Measurements from ENCODE around the gene MICAL3.

Gene MICAL3

DNA sequence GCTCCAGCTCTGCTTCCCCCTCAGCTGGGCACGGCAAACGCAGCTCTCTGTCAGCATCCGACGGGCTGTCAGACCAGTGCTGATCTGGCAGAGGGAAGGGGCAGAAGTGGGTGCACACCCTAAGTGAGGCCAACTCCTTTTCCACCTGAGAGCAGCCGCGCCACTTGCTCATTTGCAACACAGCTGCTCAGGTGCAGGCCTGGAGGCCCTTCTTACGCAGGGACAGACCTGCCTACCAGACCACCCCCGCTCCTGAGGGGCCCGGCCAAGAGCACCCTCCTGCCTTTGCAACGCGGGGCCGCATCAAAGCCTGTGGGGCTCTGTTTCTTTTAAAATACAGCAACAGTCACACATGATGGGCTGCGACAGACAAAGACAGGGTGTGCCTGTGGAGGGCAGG is 202.3 kb downstream of the MICAL3 start:
- H3K4me3 ChIP-seq (ENCODE audit: low read depth, low read length), result no peak overlapping the region
- no peak for DNase-seq (ENCODE audit: low read depth)
- TF ChIP-seq, protein P1, sequence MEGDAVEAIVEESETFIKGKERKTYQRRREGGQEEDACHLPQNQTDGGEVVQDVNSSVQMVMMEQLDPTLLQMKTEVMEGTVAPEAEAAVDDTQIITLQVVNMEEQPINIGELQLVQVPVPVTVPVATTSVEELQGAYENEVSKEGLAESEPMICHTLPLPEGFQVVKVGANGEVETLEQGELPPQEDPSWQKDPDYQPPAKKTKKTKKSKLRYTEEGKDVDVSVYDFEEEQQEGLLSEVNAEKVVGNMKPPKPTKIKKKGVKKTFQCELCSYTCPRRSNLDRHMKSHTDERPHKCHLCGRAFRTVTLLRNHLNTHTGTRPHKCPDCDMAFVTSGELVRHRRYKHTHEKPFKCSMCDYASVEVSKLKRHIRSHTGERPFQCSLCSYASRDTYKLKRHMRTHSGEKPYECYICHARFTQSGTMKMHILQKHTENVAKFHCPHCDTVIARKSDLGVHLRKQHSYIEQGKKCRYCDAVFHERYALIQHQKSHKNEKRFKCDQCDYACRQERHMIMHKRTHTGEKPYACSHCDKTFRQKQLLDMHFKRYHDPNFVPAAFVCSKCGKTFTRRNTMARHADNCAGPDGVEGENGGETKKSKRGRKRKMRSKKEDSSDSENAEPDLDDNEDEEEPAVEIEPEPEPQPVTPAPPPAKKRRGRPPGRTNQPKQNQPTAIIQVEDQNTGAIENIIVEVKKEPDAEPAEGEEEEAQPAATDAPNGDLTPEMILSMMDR (IDR thresholded peaks at IDR 0.05; ENCODE audit: control insufficient read depth, extremely low read depth, insufficient read depth), result no peak

- TF ChIP-seq, protein P1 (IDR thresholded peaks at IDR 0.05; ENCODE audit: control insufficient read depth, extremely low read depth, insufficient read depth), result no peak
- DNase-seq (ENCODE audit: low read depth), result no peak
- no peak overlapping the region for H3K4me3 ChIP-seq (ENCODE audit: low read depth, low read length)
These were observed 203.4 kb downstream of the MICAL3 start for GRCh38 chr22:17820879-17821439.

DNA sequence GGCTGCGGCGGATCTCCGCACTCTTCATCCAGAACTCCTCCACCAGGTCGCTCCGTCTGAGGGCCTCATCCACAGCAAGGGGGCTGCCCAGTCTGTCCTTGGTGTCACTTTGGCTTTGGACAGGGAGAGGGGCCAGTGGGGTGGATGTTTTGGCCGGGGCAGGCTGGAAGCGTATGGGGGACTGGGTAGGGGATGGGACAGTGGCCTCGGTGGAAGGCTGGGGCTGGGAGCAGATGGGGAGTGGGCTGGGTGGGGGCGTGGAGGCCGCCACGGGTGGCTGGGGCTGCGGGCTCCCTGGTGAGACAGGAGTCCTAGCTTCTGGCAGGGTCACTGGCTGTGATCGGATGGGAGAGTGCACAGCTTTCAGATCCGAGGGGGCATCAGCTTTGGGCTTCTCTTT is 205.7 kb downstream of the MICAL3 start:
- no peak for DNase-seq (ENCODE audit: low read depth)
- no peak overlapping the region for H3K4me3 ChIP-seq (ENCODE audit: low read depth, low read length)
- TF ChIP-seq, protein P1 (IDR thresholded peaks at IDR 0.05; ENCODE audit: control insufficient read depth, extremely low read depth, insufficient read depth), result no peak

DNA sequence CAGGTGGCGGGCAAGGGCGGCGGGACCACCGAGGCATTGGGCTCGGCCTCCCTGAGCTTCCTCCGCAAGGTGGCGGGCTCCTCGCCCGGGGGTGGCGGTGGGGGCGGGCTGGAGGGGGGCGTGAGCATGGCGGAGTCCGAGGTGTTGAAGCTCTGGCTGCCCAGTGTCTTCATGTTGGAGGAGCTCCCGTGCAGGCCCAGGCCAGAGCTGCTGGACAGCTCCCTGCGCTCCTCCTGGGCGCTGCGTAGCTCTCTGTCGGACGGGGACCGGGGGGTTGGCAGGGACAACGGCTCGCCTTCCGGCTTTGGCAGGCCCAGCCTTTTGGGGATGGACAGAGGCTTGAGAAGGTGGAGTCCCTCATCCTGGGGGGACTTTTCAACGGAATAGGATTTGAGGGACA is 206.2 kb downstream of the MICAL3 start:
- TF ChIP-seq, protein P1 (IDR thresholded peaks at IDR 0.05; ENCODE audit: control insufficient read depth, extremely low read depth, insufficient read depth), result no peak
- no peak overlapping the region for H3K4me3 ChIP-seq (ENCODE audit: low read depth, low read length)
- no peak for DNase-seq (ENCODE audit: low read depth)

DNA sequence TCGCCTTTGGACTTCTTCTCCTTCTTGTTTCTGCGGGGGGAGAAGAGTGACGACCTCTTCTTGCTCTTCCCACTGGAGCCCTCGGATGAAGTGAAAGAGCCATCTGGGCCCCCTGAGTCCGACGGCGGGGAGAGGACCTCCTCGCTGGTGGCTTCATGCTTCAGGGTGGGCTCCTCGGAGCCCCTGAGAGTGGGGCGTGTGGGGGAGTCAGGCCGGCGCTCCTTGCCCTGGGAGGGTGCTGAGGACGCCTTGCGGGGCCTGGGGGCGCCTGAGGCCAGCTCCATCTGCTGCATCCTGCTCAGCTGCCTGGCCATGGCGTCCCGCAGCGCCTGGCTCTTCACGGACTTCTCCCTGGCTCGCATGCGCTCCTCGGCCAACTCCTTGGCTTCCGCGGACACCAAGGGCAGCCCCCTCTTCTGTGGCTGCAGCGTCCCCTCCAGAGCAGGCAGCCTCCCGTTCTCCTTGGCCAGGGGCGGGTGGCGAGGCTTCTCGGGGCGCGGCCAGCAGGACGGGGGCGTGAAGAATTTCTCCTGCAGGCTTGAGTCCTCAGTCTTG is 206.8 kb downstream of the MICAL3 start:
- DNase-seq (ENCODE audit: low read depth), result no peak
- TF ChIP-seq, protein P1 (IDR thresholded peaks at IDR 0.05; ENCODE audit: control insufficient read depth, extremely low read depth, insufficient read depth), result no peak
- no peak overlapping the region for H3K4me3 ChIP-seq (ENCODE audit: low read depth, low read length)

DNA sequence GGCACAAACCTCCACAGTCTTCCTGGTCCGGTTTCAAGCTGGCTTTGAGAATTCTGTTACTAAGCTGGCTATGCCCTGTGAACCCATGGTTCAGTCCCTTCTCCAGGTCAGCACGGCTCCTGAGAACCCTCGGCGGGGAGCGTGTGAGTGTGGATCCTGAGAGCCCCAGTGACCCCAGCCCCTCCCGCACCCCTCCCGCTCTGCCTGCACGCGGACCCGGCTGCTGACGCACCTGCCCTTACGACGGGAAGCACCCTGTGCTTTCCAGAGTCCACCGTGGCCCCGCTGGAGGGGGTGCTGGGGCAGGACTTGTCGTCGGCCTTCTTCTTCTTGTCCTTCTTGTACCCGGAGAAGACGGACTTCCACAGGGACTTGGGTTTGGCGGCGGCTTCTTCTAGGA is 207.3 kb downstream of the MICAL3 start:
- no peak overlapping the region for H3K4me3 ChIP-seq (ENCODE audit: low read depth, low read length)
- TF ChIP-seq, protein P1 (IDR thresholded peaks at IDR 0.05; ENCODE audit: control insufficient read depth, extremely low read depth, insufficient read depth), result no peak
- no peak for DNase-seq (ENCODE audit: low read depth)

- TF ChIP-seq, protein P1 (IDR thresholded peaks at IDR 0.05; ENCODE audit: control insufficient read depth, extremely low read depth, insufficient read depth), result no peak
- no peak for DNase-seq (ENCODE audit: low read depth)
- H3K4me3 ChIP-seq (ENCODE audit: low read depth, low read length), result no peak overlapping the region
These were observed 207.7 kb downstream of the MICAL3 start for GRCh38 chr22:17816649-17817048.
